ENCODE measurements around the gene TMEM221.
A peak's percentile ranks its signal among the peaks of the same experiment; 100 is the strongest.

TMEM221 gene

DNA sequence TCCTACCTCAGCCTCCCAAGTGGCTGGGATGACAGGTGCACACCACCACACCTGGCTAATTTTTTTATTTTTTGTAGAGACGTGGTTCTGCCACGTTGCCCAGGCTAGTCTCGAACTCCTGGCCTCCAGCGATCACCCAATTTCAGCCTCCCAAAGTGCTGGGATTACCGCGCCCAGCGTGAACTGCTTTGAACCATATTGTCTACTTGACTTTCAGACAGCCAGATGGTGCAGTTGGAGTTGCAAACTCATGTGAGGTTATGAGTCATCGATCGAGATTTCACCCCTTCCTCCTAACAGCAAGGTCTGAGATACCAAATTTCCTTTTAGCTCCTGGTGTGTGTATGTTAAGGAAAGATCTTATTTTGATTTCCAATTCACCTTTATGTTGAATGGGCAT lies 24.6 kb upstream of the TMEM221 start:
- no peak for DNase-seq (ENCODE audit: low spot score)

GRCh38 chr19:17471410-17472125 lies 23.1 kb upstream of the TMEM221 start:
- DNase-seq (ENCODE audit: low spot score), result no peak

DNA sequence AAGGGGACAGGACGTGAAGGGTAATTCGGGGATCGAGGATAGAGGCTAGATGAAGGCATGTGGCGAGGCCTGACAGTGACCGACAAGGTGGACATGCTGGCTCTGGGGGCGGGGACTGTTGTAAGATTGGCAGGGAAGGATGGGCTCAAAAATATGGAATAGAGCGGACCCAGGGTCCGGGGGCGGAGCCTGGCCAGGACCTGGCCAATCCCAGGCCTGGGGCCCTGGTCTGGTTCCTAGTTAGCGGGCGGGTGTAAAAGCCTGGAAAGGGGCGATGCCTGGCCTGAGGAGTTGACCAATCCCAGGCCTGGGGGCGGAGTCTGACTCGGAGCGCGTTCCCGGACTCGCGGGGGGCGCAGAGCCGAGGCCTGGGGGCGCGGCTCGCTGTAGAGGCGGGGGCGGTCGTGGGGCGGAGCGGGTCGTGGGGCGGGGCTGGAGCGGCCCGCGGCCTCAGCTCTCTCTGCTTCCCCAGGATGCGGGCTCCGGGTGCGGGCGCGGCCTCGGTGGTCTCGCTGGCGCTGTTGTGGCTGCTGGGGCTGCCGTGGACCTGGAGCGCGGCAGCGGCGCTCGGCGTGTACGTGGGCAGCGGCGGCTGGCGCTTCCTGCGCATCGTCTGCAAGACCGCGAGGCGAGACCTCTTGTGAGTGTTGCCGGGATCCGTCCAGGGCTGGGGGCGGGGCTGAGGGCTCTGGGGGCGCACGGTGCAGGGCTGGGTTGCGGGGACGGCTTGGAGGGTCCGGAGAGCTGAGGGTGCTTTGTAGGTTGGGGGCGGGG lies 21.8 kb upstream of the TMEM221 start, which contains the start of gene SLC27A1:
TSS of gene SLC27A1 (plus strand) at position 457 of the 774 bp plus-strand sequence. CDS start at position 474, 17 bp downstream.
- peak; percentile 96 for DNase-seq (ENCODE audit: low spot score)

- peak; percentile 90 for DNase-seq (ENCODE audit: low spot score)
Observed at GRCh38 chr19:17469481-17470067, 21.1 kb upstream of the TMEM221 start.

- no peak for DNase-seq (ENCODE audit: low spot score)
Observed at GRCh38 chr19:17469092-17469480, 20.6 kb upstream of the TMEM221 start.

DNA sequence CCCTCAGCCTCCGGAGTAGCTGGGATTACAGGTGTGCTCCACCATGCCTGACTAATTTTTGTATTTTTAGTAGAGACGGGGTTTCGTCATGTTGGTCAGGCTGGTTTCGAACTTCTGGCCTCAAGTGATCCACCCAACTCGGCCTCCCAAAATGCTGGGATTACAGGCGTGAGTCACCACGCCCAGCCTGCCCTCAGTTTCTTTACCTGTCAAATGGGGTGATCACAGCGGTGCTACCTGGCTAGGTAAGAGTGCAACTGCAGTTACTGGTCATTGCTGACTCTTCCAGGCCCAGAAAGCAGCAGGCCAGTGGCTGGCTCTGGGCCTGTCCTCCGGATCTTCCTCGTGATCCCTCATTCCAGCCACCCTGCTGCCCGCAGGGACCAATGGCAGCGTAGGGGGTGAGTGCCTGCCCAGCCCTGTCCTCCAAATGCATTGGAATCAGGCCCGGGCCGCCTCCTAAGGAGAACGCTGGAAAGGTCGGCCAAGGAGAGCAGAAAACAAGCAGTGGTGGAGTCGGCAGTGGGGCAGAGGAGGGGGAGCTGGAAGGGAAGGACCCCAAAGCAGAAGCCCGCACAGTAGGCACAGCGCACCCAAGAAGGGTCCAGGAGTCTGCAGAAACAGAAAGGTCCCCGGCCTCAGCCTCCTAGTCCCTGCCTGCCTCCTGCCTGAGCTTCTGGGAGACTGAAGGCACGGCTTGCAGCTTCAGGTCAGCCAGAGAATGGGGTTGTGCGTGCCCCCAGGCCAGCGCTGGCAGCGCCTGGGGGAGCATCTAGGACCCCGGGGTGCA lies 20.0 kb upstream of the TMEM221 start:
- DNase-seq (ENCODE audit: low spot score), result peak; percentile 25

DNA sequence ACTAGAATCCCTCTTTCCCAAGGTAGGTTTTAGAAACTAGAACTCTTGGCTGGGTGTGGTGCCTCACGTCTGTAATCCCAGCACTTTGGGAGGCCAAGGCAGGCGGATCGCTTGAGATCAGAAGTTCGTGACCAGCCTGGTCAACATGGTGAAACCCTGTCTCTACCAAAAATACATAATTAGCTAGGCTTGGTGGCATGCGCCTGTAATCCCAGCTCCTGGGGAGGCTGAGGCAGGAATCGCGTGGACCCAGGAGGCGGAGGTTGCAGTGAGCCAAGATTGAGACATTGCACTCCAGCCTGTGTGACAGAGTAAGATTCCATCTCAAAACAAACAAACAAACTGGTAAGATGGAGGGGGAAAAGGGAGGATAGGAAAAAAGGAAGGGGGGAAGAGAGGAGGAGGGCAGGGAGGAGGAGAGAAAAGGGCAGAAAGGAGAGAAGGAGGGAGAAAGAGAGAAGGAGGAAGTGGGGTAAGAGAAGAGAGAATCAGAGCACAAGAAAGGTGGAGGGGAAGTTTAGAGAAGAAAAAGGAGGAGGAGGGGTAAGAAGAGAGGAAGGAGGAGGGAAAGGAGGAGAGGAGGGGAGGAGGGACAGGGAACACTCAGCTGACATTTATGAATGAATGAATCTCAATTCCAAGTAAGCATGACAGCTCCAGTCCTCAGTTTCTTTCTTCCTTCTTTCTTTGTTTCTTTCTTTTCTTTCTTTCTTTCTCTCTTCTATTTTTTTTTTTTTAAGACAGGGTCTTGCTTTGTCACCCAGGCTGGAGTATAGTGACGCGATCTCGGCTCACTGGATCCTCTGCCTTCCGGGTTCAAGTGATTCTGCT lies 19.2 kb upstream of the TMEM221 start:
- no peak for DNase-seq (ENCODE audit: low spot score)

DNA sequence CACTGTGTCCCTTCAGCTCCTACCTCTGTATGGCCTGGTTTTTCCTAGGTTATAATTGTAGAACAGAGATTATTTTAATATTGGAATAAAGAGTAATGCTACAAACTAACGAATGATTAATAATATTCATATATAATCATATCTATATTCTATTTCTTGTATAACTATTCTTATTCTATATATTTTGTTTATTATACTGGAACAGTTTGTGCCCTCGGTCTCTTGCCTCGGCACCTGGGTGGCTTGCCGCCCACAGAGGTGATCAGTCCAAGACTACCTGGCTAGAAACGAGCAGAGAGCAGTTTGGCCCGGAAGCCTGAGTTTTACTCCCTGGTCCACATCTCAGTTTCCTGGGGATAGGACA lies 18.0 kb upstream of the TMEM221 start:
- no peak for DNase-seq (ENCODE audit: low spot score)

GRCh38 chr19:17460372-17461230 lies 12.1 kb upstream of the TMEM221 start, which contains the start of gene NXNL1:
TSS of gene NXNL1 (minus strand) at chr19:17460926. CDS start at chr19:17460869, 57 bp downstream.
- no peak for DNase-seq (ENCODE audit: low spot score)

- no peak for DNase-seq (ENCODE audit: low spot score)
Observed at GRCh38 chr19:17458970-17459369, 10.5 kb upstream of the TMEM221 start.

- no peak for DNase-seq (ENCODE audit: low spot score)
Observed at GRCh38 chr19:17457616-17458015, 9.1 kb upstream of the TMEM221 start.

- no peak for DNase-seq (ENCODE audit: low spot score)
Observed at GRCh38 chr19:17456127-17456526, 7.7 kb upstream of the TMEM221 start.

- no peak for DNase-seq (ENCODE audit: low spot score)
Observed at GRCh38 chr19:17455308-17456123, 7.0 kb upstream of the TMEM221 start.

DNA sequence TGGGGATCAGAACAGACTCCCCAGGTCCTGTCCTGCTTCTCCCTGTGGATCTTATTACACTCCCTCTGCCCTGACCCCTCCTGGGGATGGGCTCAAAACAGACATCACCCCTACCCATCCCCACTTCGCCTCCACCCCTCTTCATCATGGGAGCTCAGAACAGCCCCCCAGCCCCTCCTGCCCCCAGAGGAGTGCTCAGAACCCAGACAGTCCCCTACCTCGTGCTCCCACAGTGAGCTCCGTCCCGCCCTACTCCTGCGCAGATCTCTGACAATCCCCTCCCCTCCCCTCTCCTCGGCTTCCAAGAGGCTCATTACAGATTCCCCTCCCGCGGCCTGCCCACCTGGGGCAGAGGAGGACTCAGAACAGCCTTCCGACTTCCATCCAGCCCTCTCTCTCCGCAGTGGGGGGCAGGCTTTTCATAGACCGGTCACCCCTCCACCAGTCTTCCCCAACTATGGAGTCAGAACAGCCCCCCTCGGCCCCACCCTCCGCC lies 6.2 kb upstream of the TMEM221 start:
- DNase-seq (ENCODE audit: low spot score), result no peak

DNA sequence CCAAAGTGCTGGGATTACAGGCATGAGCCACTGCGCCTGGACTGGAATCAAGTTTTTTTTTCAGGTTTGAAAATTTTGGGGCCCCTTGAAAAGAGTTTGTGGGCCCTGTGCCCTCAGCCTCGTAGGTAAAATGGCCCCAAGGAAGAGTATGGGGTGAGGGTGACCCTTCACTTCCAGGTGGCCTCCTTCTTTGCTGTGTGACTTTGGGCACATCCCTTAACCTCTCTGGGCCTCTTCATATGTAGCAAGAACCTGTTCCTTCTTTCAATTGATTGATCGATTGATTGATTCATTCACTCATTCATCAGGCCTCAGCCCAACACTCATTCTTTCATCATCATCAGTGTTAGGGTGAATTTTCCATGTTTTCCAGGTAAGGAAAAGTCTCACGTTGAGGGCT lies 3.4 kb upstream of the TMEM221 start:
- DNase-seq (ENCODE audit: low spot score), result no peak

- no peak for DNase-seq (ENCODE audit: low spot score)
Observed at GRCh38 chr19:17450264-17451075, 2.0 kb upstream of the TMEM221 start.

GRCh38 chr19:17447704-17448130 lies 751 bp downstream of the TMEM221 start:
- no peak for DNase-seq (ENCODE audit: low spot score)

- no peak for DNase-seq (ENCODE audit: low spot score)
Observed at GRCh38 chr19:17445526-17446165, 2.8 kb downstream of the TMEM221 start.
